ENCODE measurements around the gene MAP3K15. TPM values are rescaled to one million over a fixed set of nuclear protein-coding genes. Genes with fewer than 3 reads are reported as not detected.

Gene MAP3K15
- total RNA-seq, 2 experiments from 2014 or later, result 1.8 to 2.2 TPM

DNA sequence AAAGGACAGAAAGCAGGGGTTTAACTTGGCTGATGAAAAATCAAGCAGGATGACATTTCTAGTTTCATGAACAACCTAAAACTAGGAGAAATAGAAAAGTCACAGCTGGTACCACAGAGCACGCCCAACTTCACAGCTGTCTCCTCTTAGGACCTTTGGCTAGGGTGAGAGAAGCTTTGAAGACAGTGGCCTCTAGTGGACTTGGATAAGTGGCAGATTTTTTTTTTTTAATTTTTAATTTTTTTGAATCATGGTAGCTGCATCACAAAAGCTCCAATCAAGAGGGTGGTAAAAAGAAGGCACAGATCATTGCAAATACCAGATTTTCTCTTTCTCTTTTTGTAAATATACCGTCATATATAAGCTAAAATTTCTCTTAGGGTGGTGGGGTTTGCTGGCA is 20.2 kb upstream of the MAP3K15 start:
- ATAC-seq, result no peak
- Mint-ChIP-seq H3K4me3 (no peak overlapping the region), H3K27ac (no peak overlapping the region), H3K9me3 (no peaks in the 10 kb centered on the region), H3K4me1 (ENCODE audit: low read depth) (no peaks in the 10 kb centered on the region), H3K36me3 (ENCODE audit: low read depth) (peaks cover 10% of the 10 kb centered on the region), H3K27me3 (no peaks in the 10 kb centered on the region)
- intact Hi-C loops (cut with micrococcal nuclease), result no loop called here
- CTCF ChIA-PET, result interaction anchor here (0.9 to 2.0 kb wide), 5 partner anchors 9 to 163 kb away, joined by 3 to 9 read pairs (median 5); no protein-coding TSS in a partner anchor
- DNase-seq, result no peak
- POLR2A ChIA-PET, result no interaction called here
- TF ChIP-seq, protein P1, sequence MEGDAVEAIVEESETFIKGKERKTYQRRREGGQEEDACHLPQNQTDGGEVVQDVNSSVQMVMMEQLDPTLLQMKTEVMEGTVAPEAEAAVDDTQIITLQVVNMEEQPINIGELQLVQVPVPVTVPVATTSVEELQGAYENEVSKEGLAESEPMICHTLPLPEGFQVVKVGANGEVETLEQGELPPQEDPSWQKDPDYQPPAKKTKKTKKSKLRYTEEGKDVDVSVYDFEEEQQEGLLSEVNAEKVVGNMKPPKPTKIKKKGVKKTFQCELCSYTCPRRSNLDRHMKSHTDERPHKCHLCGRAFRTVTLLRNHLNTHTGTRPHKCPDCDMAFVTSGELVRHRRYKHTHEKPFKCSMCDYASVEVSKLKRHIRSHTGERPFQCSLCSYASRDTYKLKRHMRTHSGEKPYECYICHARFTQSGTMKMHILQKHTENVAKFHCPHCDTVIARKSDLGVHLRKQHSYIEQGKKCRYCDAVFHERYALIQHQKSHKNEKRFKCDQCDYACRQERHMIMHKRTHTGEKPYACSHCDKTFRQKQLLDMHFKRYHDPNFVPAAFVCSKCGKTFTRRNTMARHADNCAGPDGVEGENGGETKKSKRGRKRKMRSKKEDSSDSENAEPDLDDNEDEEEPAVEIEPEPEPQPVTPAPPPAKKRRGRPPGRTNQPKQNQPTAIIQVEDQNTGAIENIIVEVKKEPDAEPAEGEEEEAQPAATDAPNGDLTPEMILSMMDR (IDR thresholded peaks at IDR 0.05), result no peak

DNA sequence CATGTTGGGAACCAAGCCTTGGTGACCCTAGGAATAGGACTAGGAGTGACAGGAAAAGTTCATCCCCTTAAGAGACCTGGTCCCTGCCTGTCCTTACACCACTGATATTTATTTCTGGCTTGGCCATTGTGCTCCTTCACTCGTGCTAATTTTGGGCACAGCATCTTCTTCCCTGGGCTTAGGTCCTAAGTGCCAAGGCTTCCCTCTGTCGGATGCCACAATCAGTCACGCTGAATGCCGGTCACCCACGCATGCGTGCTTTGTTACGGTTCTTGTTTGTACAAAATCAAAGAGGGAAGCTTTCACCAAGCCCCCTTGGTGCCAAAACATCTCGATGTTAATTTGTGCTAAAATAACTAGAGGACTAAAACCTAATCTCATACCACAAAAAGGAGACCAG is 17.4 kb upstream of the MAP3K15 start:
- Mint-ChIP-seq H3K4me1 (ENCODE audit: low read depth) (no peaks in the 10 kb centered on the region), H3K27ac (no peak overlapping the region), H3K27me3 (no peaks in the 10 kb centered on the region), H3K4me3 (no peak overlapping the region), H3K36me3 (ENCODE audit: low read depth) (peaks cover 4% of the 10 kb centered on the region), H3K9me3 (no peaks in the 10 kb centered on the region)
- no peak for DNase-seq
- ChIA-PET POLR2A (no interaction called here), CTCF (interaction anchor here (1.1 kb wide), 1 partner anchor 157 kb away, joined by 3 read pairs; no protein-coding TSS in a partner anchor)
- ATAC-seq, result no peak
- TF ChIP-seq, protein P1 (IDR thresholded peaks at IDR 0.05), result no peak
- intact Hi-C loops (cut with micrococcal nuclease), result no loop called here

DNA sequence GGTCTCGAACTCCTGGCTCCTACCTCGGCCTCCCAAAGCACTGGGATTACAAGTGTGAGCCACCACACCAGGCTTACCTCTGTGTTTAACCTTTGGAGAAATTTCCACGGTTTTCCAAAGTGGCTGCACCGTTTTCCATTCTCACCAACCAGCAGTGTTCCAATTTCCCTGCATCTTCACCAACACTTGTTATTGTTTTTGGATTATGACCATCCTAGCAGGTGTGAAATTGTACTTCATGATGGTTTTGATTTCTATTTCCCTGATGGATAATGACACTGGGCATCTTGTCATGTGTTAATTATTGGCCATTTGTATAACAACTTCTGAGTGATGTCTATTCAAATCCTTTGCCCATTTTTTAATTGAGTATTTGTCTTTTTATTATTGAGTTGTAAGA is 2.7 kb upstream of the MAP3K15 start:
- CTCF ChIA-PET, result interaction anchor here (1.2 to 1.3 kb wide), 2 partner anchors 136 to 146 kb away, joined by 4 to 6 read pairs; no protein-coding TSS in a partner anchor
- DNase-seq (no peak), ATAC-seq (no peak)
- TF ChIP-seq, protein P1 (IDR thresholded peaks at IDR 0.05), result no peak
- Mint-ChIP-seq H3K36me3 (ENCODE audit: low read depth) (no peaks in the 10 kb centered on the region), H3K27me3 (peaks cover 29% of the 10 kb centered on the region), H3K9me3 (no peaks in the 10 kb centered on the region), H3K27ac (no peak overlapping the region), H3K4me3 (no peak overlapping the region), H3K4me1 (ENCODE audit: low read depth) (peaks cover 2% of the 10 kb centered on the region)
- intact Hi-C loops (cut with micrococcal nuclease), result loop anchor here (5.0 kb wide), 1 partner anchor 146 kb away; no protein-coding TSS in a partner anchor
- POLR2A ChIA-PET, result no interaction called here

DNA sequence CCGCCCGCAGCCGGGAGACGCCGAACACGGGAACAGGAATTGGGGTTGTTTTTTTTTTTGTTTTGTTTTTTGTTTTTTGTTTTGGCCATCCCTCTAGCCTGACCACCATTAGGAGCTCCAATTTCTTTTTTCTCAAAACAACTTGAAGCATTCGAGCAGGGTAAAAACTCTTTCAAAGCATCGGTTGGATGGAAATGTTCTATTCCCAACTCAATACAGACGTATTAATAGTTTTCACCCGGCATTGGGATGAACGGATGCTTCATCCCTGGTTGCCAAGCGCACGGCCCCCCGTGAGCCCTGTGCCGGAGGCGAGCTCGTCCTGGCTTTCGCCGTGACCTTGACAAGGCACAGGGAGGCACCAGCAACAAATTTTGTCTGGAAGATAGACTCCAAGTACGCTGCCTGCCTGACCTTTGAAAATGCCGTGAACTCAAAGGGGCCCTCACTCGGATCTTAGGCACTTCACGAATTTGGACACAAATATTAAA is 352 bp upstream of the MAP3K15 start:
- intact Hi-C loops (cut with micrococcal nuclease), result loop anchor here (5.0 kb wide), 1 partner anchor 143 kb away; no protein-coding TSS in a partner anchor
- Mint-ChIP-seq H3K36me3 (ENCODE audit: low read depth) (no peaks in the 10 kb centered on the region), H3K4me3 (peak overlapping the region; percentile 33), H3K27me3 (peaks cover 30% of the 10 kb centered on the region), H3K4me1 (ENCODE audit: low read depth) (peaks cover 2% of the 10 kb centered on the region), H3K9me3 (no peaks in the 10 kb centered on the region), H3K27ac (no peak overlapping the region)
- DNase-seq (no peak), ATAC-seq (no peak)
- TF ChIP-seq, protein P1 (IDR thresholded peaks at IDR 0.05), result peak; percentile 58
- CTCF ChIA-PET, result interaction anchor here (1.3 to 1.6 kb wide), 2 partner anchors 21 to 144 kb away, joined by 3 to 6 read pairs; no protein-coding TSS in a partner anchor
- POLR2A ChIA-PET, result no interaction called here

DNA sequence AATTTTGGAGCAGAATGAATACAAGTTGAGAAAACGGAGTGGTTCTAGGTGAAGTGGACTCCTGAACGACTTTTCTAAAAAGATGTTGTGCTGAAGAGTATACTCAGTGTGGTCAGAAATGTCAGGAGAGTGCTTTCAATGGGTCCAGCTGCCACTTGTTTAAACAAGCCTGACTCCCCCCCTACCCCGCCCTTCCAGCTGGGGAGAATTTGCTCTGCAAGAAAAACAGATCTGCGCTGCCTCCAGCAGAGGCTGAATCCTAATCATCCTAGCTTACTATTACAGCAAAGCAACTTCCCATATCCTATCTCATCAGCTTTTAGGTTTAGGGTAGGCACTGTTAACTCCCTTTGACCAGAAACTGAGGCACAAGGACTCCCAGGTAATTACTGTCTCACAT is 1.9 kb downstream of the MAP3K15 start:
- H3K4me3 Mint-ChIP-seq, result no peak overlapping the region
- TF ChIP-seq, protein P1 (IDR thresholded peaks at IDR 0.05), result no peak
- intact Hi-C loops (cut with micrococcal nuclease), result no loop called here
- H3K27me3 Mint-ChIP-seq, result peaks cover 26% of the 10 kb centered on the region
- ATAC-seq, result no peak
- no peaks in the 10 kb centered on the region for H3K36me3 Mint-ChIP-seq (ENCODE audit: low read depth)
- H3K4me1 Mint-ChIP-seq (ENCODE audit: low read depth), result peaks cover 2% of the 10 kb centered on the region
- CTCF ChIA-PET, result interaction anchor here (0.7 kb wide), 1 partner anchor 141 kb away, joined by 4 read pairs; no protein-coding TSS in a partner anchor
- no peaks in the 10 kb centered on the region for H3K9me3 Mint-ChIP-seq
- POLR2A ChIA-PET, result interaction anchor here (0.8 kb wide), 1 partner anchor 138 kb away, joined by 3 read pairs; no protein-coding TSS in a partner anchor
- no peak overlapping the region for H3K27ac Mint-ChIP-seq
- peak; percentile 5 for DNase-seq
